Neural progenitor cell (in vitro differentiated cells): ENCODE data around the gene RNF123. TPM values are rescaled to one million over a fixed set of nuclear protein-coding genes. Genes with fewer than 3 reads are reported as not detected.

Experiments used
- DNase-seq: peaks from one replicate; pipeline ENCODE4 v3.0.0-alpha.2; 2016; ENCODE audit warnings: low spot score
- H2AFZ ChIP-seq: fragments of 200-600 bp; sonication (generic); replicated peaks from 2 replicates; pipeline ENCODE4 v1.6.1; 2016; ENCODE audit warnings: antibody characterized with exemption
- H3F3A ChIP-seq: fragments of 200-600 bp; sonication (generic); 2 replicates; pipeline ENCODE4 v1.6.1; 2016; ENCODE audit warnings: antibody characterized with exemption, low read depth
- H3K27ac ChIP-seq: fragments of 200-600 bp; sonication (generic); 2 replicates; pipeline ENCODE4 v1.5.1; 2016; ENCODE audit warnings: mild to moderate bottlenecking
- H3K27me3 ChIP-seq: fragments of 200-600 bp; sonication (generic); 2 replicates; pipeline ENCODE4 v1.6.1; 2016; ENCODE audit warnings: mild to moderate bottlenecking, moderate library complexity
- H3K36me3 ChIP-seq: fragments of 200-600 bp; sonication (generic); 2 replicates; pipeline ENCODE4 v1.5.1; 2016
- H3K4me1 ChIP-seq: fragments of 200-600 bp; sonication (generic); 2 replicates; pipeline ENCODE4 v1.6.1; 2016; ENCODE audit warnings: mixed run types
- H3K4me2 ChIP-seq: fragments of 200-600 bp; sonication (generic); 2 replicates; pipeline ENCODE4 v1.6.1; 2016
- H3K4me3 ChIP-seq: fragments of 200-600 bp; sonication (generic); 2 replicates; pipeline ENCODE4 v1.5.1; 2016
- H3K79me2 ChIP-seq: fragments of 200-600 bp; sonication (generic); 2 replicates; pipeline ENCODE4 v1.6.1; 2016; ENCODE audit warnings: low read depth
- H3K9ac ChIP-seq: fragments of 200-600 bp; sonication (generic); 2 replicates; pipeline ENCODE4 v1.6.1; 2016
- H3K9me3 ChIP-seq: fragments of 200-600 bp; sonication (generic); 2 replicates; pipeline ENCODE4 v1.5.1; 2016; ENCODE audit warnings: low read depth
- H4K20me1 ChIP-seq: fragments of 200-600 bp; sonication (generic); 2 replicates; pipeline ENCODE4 v1.6.1; 2016; ENCODE audit warnings: low read depth
- H3K27ac Mint-ChIP-seq: 3 replicates; pipeline ENCODE4 v1.8.0; 2021; ENCODE audit warnings: mixed read lengths
- H3K27me3 Mint-ChIP-seq: 2 replicates; pipeline ENCODE4 v1.8.0; 2022; ENCODE audit warnings: low read depth, mild to moderate bottlenecking, inconsistent platforms, moderate library complexity, mixed read lengths; ENCODE audit not compliant: insufficient read depth
- H3K36me3 Mint-ChIP-seq: 3 replicates; pipeline ENCODE4 v1.8.0; 2021; ENCODE audit warnings: mixed read lengths
- H3K4me1 Mint-ChIP-seq: 3 replicates; pipeline ENCODE4 v1.8.0; 2021; ENCODE audit warnings: mixed read lengths
- H3K4me3 Mint-ChIP-seq: 3 replicates; pipeline ENCODE4 v1.8.0; 2021; ENCODE audit warnings: mild to moderate bottlenecking, moderate library complexity, mixed read lengths
- H3K9me3 Mint-ChIP-seq: 3 replicates; pipeline ENCODE4 v1.8.0; 2020; ENCODE audit warnings: mixed read lengths
- EZH2 ChIP-seq: fragments of 200-600 bp; sonication (generic); IDR thresholded peaks from 2 replicates; pipeline ENCODE4 v1.6.1; 2017; ENCODE audit warnings: antibody characterized with exemption, mild to moderate bottlenecking, moderate library complexity
- EZH2phosphoT487 ChIP-seq: fragments of 200-600 bp; sonication (generic); IDR thresholded peaks from 2 replicates; pipeline ENCODE4 v1.6.1; 2017; ENCODE audit warnings: antibody characterized with exemption
- total RNA-seq: library from RNA; depleted of rRNA; stranded (reverse); fragments of >200 nt; gene quantifications from 2 replicates; pipeline ENCODE4 v1.2.3, GENCODE V29; 2015; ENCODE audit warnings: low replicate concordance
- TF ChIP-seq, protein P1 (sequence below): fragments of 200-600 bp; sonication (generic); IDR thresholded peaks from 2 replicates; pipeline ENCODE4 v1.5.1; 2017; ENCODE audit warnings: antibody characterized with exemption, mild to moderate bottlenecking

The RNF123 gene
- total RNA-seq, 1 donor from 2014 or later = 15.0 TPM

DNA sequence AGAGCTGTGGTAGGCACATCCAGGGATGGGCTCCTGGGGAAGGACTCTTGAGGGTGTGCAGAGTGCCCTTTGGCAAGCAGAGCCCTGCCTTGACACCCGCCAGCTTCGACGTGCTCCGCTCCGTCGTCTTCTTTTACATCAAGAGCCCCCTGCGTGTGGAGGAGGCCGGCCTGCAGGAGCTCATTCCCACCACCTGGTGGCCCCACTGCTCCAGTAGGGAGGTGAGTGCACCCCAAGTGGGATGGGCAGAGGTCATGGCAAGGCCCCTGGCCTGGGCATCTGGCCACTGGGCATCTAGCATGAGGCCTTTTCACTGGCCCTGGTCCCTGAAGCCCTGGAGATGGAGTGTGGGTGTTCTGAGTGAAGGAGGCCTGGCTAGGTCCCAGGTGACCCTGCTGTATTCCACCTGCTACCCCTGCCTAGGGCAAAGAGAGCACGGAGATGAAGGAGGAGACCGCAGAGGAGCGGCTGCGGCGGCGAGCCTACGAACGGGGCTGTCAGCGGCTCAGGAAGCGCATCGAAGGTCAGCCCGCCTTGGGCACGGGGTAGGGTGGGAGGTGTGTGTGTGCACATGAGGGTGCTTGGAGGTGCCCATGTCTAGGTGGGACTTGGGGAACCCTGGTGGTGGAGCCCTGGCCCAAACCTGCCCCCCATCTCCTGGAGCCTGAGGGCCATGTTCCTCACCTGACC, 12.2 kb downstream of the RNF123 start:
- Histone ChIP-seq H3K79me2 (no peaks in the 10 kb centered on the region), H3K4me1 (no peaks in the 10 kb centered on the region), H2AFZ (no peak overlapping the region), H3K4me3 (no peak overlapping the region), H4K20me1 (no peaks in the 10 kb centered on the region), H3K9me3 (no peaks in the 10 kb centered on the region), H3F3A (no peaks in the 10 kb centered on the region), H3K27me3 (no peaks in the 10 kb centered on the region), H3K27ac (peak overlapping the region; percentile 20), H3K36me3 (no peaks in the 10 kb centered on the region), H3K9ac (peak overlapping the region; percentile 32), H3K4me2 (no peak overlapping the region)
- H3K27ac Mint-ChIP-seq = no peak overlapping the region
- no peaks in the 10 kb centered on the region for H3K4me1 Mint-ChIP-seq
- H3K36me3 Mint-ChIP-seq = peaks cover 2% of the 10 kb centered on the region
- peaks cover 2% of the 10 kb centered on the region for H3K27me3 Mint-ChIP-seq
- no peaks in the 10 kb centered on the region for H3K9me3 Mint-ChIP-seq
- TF ChIP-seq, protein P1, sequence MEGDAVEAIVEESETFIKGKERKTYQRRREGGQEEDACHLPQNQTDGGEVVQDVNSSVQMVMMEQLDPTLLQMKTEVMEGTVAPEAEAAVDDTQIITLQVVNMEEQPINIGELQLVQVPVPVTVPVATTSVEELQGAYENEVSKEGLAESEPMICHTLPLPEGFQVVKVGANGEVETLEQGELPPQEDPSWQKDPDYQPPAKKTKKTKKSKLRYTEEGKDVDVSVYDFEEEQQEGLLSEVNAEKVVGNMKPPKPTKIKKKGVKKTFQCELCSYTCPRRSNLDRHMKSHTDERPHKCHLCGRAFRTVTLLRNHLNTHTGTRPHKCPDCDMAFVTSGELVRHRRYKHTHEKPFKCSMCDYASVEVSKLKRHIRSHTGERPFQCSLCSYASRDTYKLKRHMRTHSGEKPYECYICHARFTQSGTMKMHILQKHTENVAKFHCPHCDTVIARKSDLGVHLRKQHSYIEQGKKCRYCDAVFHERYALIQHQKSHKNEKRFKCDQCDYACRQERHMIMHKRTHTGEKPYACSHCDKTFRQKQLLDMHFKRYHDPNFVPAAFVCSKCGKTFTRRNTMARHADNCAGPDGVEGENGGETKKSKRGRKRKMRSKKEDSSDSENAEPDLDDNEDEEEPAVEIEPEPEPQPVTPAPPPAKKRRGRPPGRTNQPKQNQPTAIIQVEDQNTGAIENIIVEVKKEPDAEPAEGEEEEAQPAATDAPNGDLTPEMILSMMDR = peak; percentile 66
- TF ChIP-seq EZH2phosphoT487 = no peak
- peak; percentile 75 for DNase-seq
- no peak overlapping the region for H3K4me3 Mint-ChIP-seq

DNA sequence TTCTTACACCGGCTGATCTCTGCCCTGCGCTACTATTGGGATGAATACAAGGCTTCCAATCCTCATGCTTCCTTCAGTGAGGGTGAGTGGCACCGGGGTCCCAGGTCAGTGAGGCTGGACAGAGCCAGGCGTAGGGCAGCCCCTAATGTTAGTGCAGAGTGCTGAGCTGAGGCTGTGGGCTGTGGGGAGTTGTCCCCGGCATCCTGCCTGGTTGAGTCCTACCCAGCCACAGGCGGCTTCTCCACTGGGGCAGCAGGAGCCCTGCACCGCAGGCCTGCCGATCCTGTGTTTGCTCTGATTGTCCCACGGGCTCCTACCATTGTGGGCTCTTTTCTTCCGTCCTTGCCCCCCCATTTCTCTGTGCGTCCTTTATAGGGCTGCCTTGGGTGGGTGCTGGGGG, 13.3 kb downstream of the RNF123 start:
- Mint-ChIP-seq H3K4me3 (peak overlapping the region; percentile 24), H3K4me1 (no peaks in the 10 kb centered on the region), H3K27me3 (peaks cover 2% of the 10 kb centered on the region), H3K27ac (no peak overlapping the region), H3K9me3 (no peaks in the 10 kb centered on the region), H3K36me3 (peaks cover 2% of the 10 kb centered on the region)
- Histone ChIP-seq H3K9ac (no peak overlapping the region), H3K36me3 (no peaks in the 10 kb centered on the region), H2AFZ (no peak overlapping the region), H3K79me2 (no peaks in the 10 kb centered on the region), H3K4me2 (no peak overlapping the region), H3K4me1 (no peaks in the 10 kb centered on the region), H4K20me1 (no peaks in the 10 kb centered on the region), H3K27ac (no peak overlapping the region), H3F3A (no peaks in the 10 kb centered on the region), H3K4me3 (no peak overlapping the region), H3K9me3 (no peaks in the 10 kb centered on the region), H3K27me3 (no peaks in the 10 kb centered on the region)
- no peak for DNase-seq
- TF ChIP-seq EZH2phosphoT487 (no peak), EZH2 (no peak)
- TF ChIP-seq, protein P1 = no peak

DNA sequence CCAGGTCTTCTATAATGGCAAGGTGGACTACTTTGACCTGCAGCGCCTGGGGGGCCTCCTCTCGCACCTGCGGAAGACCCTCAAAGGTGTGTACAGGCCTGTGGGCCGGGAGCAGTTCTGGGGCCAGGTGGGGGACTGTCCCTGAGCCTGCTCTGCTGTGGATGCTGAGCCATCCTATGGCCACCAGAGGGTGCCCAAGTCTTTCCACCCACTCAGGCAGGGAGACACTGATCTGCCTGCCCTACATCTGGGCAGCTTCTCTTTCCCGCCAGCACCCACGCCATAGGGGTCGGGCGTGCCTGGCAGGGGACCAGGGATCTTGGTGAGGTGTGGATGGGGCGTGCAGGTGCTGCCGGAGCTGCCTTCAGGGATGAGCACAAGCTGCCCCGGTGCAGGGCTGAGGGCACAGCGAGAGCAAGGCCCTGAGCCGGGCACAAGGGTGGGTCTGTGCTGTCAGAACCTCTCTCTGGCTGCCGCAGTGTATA, 14.1 kb downstream of the RNF123 start:
- H3K27ac Mint-ChIP-seq = peak overlapping the region; percentile 79
- no peaks in the 10 kb centered on the region for H3K4me1 ChIP-seq
- peak; percentile 75 for DNase-seq
- no peaks in the 10 kb centered on the region for H3F3A ChIP-seq
- no peak overlapping the region for H3K9ac ChIP-seq
- H3K9me3 ChIP-seq = no peaks in the 10 kb centered on the region
- H3K4me3 ChIP-seq = no peak overlapping the region
- no peak overlapping the region for H3K4me2 ChIP-seq
- no peaks in the 10 kb centered on the region for H3K36me3 ChIP-seq
- H3K27me3 Mint-ChIP-seq = peaks cover 2% of the 10 kb centered on the region
- no peaks in the 10 kb centered on the region for H3K27me3 ChIP-seq
- no peak overlapping the region for H2AFZ ChIP-seq
- no peak overlapping the region for H3K27ac ChIP-seq
- H3K4me3 Mint-ChIP-seq = no peak overlapping the region
- no peaks in the 10 kb centered on the region for H3K79me2 ChIP-seq
- peaks cover 2% of the 10 kb centered on the region for H3K36me3 Mint-ChIP-seq
- no peaks in the 10 kb centered on the region for H3K9me3 Mint-ChIP-seq
- TF ChIP-seq EZH2phosphoT487 (no peak), EZH2 (no peak)
- TF ChIP-seq, protein P1 = peak; percentile 73
- no peaks in the 10 kb centered on the region for H4K20me1 ChIP-seq
- H3K4me1 Mint-ChIP-seq = no peaks in the 10 kb centered on the region
